HUES6 (cell line): ENCODE results near the gene TINAGL1.
"Not testable (repeated sequence)": the region's sequence is repeated elsewhere in the genome, so short reads cannot be mapped to it uniquely, and the experiment has no call there.

ENCODE experiments used
- H3K27ac ChIP-seq: 2 replicates; pipeline ENCODE4 v1.7.0; 2013; ENCODE audit warnings: low read depth, mild to moderate bottlenecking, low read length, inconsistent platforms
- H3K27me3 ChIP-seq: 2 replicates; pipeline ENCODE4 v1.6.1; 2013; ENCODE audit warnings: low read length; ENCODE audit not compliant: control insufficient read depth, insufficient read depth
- H3K36me3 ChIP-seq: 2 replicates; pipeline ENCODE4 v1.6.1; 2013; ENCODE audit warnings: low read length; ENCODE audit not compliant: control insufficient read depth, insufficient read depth
- H3K4me1 ChIP-seq: 2 replicates; pipeline ENCODE4 v1.6.1; 2013; ENCODE audit warnings: low read length; ENCODE audit not compliant: control insufficient read depth, insufficient read depth
- H3K4me3 ChIP-seq: 2 replicates; pipeline ENCODE4 v1.5.1; 2013; ENCODE audit warnings: low read depth, low read length
- H3K9ac ChIP-seq: one replicate; pipeline ENCODE4 v1.6.1; 2013; ENCODE audit warnings: mild to moderate bottlenecking, low read length
- H3K9me3 ChIP-seq: 2 replicates; pipeline ENCODE4 v1.6.1; 2013; ENCODE audit warnings: low read depth, low read length; ENCODE audit not compliant: control insufficient read depth, insufficient read depth

TINAGL1 gene

DNA sequence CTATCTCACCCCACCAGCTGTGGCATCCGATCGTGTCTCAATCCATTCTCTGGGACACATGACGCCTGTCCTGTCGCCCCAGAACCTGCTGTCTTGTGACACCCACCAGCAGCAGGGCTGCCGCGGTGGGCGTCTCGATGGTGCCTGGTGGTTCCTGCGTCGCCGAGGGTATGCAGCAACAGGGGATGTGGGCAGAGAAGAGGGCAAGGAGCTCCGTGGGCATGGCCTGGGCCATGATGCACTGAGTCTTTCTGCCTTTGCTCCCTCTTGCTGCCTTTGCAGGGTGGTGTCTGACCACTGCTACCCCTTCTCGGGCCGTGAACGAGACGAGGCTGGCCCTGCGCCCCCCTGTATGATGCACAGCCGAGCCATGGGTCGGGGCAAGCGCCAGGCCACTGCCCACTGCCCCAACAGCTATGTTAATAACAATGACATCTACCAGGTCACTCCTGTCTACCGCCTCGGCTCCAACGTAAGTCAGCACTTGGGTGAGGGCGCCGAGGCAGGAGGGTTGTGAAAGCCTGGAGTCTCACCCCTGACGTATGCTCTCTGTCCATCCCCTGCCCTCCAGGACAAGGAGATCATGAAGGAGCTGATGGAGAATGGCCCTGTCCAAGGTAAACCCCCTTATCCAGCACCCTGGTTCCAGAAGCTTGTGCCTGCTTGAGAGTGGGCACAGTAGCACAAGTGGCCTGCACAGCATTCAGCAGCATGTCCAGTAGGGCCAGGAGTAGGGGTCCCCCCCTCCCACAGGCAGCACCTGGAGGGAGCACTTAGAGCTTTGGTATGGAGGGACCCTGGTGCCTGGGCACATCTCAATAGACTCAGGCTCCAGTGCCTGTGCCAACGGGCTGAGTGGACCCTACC lies 8.8 kb downstream of the TINAGL1 start:
- Histone ChIP-seq H3K27me3 (peaks cover 13% of the 10 kb centered on the region), H3K4me3 (no peak overlapping the region), H3K36me3 (no peaks in the 10 kb centered on the region), H3K27ac (no peak overlapping the region), H3K9me3 (no peaks in the 10 kb centered on the region), H3K9ac (no peak overlapping the region), H3K4me1 (peaks cover 33% of the 10 kb centered on the region)

DNA sequence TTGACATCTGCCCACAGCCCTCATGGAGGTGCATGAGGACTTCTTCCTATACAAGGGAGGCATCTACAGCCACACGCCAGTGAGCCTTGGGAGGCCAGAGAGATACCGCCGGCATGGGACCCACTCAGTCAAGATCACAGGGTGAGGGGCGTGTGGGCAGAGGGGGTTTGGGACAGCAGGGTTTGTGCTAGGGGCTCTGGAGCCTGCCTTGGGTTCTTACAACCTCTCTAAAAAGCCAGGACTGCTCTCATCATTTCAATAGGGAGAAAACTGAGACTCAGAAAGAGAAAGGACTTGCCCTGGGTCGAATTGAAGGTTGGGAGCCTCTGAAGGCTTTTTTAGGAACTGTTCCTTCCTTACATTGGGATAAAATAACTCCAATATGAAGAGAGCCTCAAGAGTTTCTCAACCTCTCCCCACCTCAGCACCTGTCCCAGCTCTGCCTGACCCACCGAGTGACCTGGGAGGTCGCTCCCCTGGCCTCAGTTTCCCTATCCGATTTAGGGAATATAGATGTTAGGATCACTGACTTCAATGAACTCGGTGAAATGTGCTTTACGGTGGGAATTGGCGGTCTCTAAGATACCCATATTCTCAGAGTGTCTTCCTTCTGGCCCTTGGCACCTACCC lies 9.5 kb downstream of the TINAGL1 start:
- Histone ChIP-seq H3K9me3 (no peaks in the 10 kb centered on the region), H3K4me1 (peaks cover 26% of the 10 kb centered on the region), H3K36me3 (no peaks in the 10 kb centered on the region), H3K27ac (no peak overlapping the region), H3K4me3 (no peak overlapping the region), H3K9ac (no peak overlapping the region), H3K27me3 (peaks cover 13% of the 10 kb centered on the region)

DNA sequence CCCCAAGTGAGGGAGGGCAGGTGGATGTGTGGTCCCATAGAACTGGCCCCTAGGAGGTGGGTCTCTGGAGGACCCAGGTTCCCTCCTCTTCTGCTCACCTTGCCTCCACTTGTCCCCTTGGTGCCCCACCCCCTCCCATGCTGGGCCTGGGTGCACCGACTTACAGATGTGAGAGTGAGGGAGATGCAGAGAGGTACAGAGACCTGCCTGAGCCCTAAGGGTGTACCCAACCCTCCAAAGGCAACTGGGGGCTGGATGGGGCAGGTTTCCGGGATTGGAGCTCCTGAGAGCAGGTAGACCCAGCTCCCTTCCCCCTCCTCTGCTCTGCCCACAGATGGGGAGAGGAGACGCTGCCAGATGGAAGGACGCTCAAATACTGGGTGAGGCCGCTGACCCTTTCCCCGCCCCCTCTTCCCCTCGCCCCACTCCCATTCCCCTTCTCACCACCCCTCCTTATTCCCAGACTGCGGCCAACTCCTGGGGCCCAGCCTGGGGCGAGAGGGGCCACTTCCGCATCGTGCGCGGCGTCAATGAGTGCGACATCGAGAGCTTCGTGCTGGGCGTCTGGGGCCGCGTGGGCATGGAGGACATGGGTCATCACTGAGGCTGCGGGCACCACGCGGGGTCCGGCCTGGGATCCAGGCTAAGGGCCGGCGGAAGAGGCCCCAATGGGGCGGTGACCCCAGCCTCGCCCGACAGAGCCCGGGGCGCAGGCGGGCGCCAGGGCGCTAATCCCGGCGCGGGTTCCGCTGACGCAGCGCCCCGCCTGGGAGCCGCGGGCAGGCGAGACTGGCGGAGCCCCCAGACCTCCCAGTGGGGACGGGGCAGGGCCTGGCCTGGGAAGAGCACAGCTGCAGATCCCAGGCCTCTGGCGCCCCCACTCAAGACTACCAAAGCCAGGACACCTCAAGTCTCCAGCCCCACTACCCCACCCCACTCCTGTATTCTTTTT lies 10.3 kb downstream of the TINAGL1 start:
- Histone ChIP-seq H3K27ac (no peak overlapping the region), H3K4me3 (no peak overlapping the region), H3K9ac (no peak overlapping the region), H3K27me3 (peaks cover 19% of the 10 kb centered on the region), H3K36me3 (no peaks in the 10 kb centered on the region), H3K4me1 (peaks cover 25% of the 10 kb centered on the region), H3K9me3 (no peaks in the 10 kb centered on the region)

DNA sequence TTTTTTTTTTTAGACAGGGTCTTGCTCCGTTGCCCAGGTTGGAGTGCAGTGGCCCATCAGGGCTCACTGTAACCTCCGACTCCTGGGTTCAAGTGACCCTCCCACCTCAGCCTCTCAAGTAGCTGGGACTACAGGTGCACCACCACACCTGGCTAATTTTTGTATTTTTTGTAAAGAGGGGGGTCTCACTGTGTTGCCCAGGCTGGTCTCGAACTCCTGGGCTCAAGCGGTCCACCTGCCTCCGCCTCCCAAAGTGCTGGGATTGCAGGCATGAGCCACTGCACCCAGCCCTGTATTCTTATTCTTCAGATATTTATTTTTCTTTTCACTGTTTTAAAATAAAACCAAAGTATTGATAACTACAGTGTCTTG lies 11.0 kb downstream of the TINAGL1 start:
- not testable (repeated sequence) for H3K9me3 ChIP-seq, H3K4me3 ChIP-seq, H3K27ac ChIP-seq, H3K9ac ChIP-seq, H3K36me3 ChIP-seq
- Histone ChIP-seq H3K4me1 (peaks cover 26% of the 10 kb centered on the region), H3K27me3 (peaks cover 25% of the 10 kb centered on the region)

DNA sequence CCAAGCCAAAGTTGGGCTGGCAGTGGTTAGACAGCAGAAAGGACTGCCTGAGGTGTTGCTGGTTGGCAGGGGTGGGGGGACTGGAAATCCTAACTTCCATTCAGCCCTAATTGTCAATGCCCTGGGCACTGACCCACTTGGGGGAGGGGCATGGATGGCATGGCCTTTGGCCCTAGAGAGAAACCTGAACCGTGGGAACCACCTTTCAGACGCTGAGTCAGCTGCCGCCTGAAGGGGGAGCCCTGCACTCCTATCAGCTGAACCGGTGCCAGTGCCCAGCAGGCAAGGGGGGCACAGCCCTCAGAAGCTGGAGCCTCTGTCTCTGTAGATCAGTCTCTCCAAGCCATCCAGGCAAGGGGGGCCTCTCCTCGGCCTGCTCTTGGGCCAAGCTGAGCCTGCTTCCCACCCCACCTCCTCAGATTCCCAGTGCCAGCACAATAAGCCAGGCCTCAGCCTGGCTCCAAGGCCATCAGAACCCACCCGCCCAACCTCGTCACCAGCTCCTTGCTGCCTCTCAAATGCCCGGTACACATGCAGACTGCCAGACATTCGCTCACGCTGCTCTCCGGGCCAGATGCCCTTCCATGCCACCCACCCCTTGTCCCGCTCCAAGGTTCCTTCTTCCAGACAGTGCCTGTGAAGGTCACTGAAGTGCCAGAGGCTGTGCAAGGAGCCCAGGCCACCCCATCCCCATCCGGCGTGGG lies 11.6 kb downstream of the TINAGL1 start:
- Histone ChIP-seq H3K4me1 (peaks cover 20% of the 10 kb centered on the region), H3K9ac (peak overlapping the region; percentile 5), H3K4me3 (no peak overlapping the region), H3K9me3 (no peaks in the 10 kb centered on the region), H3K27me3 (peaks cover 28% of the 10 kb centered on the region), H3K27ac (no peak overlapping the region), H3K36me3 (no peaks in the 10 kb centered on the region)

DNA sequence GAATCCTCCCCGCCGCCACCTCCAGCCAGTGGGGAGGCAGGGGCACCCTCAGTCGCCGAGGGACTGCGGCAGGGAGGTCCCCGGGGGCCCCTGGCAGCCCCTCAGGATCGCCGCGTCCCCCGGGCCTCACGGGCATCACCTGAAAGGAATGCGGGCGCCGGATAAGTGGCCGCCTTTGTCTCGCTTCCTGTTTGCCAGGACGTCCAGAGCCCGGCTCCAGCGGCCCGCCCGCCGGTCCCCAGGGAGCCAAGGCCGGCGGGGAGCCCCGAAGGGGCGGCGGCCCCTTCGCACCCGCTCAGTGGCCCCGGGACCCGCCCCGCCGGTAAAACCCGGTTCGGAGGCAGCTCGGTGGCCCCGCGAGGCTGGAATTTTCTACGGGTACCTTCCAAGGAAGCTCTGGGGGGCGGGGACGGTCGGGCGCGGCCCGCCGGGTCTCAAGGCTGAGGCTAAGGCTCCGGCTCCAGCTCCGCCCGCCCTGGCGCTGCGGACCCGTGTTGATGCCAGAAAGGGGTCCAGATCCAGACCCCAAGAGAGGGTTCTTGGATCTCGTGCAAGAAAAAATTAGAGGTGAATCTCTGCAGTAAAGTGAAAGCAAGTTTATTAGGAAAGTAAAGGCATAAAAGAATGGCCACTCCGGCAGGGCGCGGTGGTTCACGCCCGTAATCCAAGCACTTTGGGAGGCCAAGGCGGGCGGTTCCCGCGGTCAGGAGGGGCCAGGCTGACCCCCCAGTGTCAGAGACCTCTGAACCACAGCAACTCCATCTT lies 12.6 kb downstream of the TINAGL1 start:
- no peak overlapping the region for H3K27ac ChIP-seq
- H3K4me3 ChIP-seq, result peak overlapping the region; percentile 44
- peaks cover 17% of the 10 kb centered on the region for H3K4me1 ChIP-seq
- no peaks in the 10 kb centered on the region for H3K9me3 ChIP-seq
- no peak overlapping the region for H3K9ac ChIP-seq
- H3K36me3 ChIP-seq, result no peaks in the 10 kb centered on the region
- H3K27me3 ChIP-seq, result peaks cover 28% of the 10 kb centered on the region

DNA sequence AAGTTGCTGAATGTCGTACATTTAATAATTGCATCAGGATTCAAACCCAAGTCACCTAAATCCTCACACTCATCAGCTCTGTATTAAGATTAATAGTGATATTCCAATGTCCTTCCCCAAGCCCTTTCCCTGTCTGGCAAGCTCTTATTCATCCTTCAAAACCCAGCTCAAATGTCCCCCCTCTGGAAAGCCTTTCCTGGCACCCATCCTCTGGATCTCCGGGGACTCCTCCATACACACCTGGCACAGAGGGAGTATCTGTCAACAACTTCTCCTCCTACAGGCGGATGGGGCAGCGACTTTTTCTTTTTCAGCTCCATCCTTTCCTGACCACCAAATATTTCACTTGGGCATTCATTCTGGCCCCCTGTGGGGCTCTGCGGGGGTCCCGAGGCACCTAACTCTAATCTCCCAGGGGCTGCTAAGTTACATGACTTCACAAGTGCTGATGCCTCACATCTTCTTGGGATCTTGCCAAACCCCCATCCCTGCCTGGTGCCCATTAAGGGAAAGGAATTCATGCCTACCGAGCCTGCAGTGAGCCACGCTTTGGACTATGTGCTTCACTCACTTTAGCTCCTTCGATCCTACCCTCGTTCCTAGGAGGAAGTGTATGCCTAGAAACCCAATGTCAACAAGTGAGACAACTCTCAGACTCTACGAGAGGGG lies 15.2 kb downstream of the TINAGL1 start:
- no peaks in the 10 kb centered on the region for H3K9me3 ChIP-seq
- H3K9ac ChIP-seq, result no peak overlapping the region
- no peaks in the 10 kb centered on the region for H3K36me3 ChIP-seq
- H3K4me3 ChIP-seq, result no peak overlapping the region
- no peak overlapping the region for H3K27ac ChIP-seq
- H3K4me1 ChIP-seq, result peaks cover 17% of the 10 kb centered on the region
- peaks cover 28% of the 10 kb centered on the region for H3K27me3 ChIP-seq

DNA sequence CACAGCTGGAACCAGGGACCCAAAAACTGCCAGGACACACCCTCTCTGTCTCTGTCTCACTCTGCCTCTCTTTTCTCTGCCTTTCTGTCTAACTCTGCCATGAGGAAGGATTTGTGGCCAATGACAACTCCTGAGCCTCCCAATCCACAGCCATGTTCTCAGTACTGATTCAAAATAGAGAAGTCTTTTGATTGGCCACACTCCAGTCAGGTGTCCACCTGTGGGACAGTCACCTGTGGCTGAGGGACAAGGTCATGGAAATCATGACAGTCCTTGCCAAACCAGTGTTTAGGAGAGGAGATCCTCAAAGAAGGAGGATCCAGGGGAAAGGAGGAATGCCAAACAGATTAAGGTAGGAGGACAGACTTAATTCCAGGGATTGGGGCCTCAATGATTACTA lies 15.8 kb downstream of the TINAGL1 start:
- Histone ChIP-seq H3K9ac (no peak overlapping the region), H3K4me1 (peaks cover 17% of the 10 kb centered on the region), H3K4me3 (no peak overlapping the region), H3K27me3 (peaks cover 28% of the 10 kb centered on the region), H3K27ac (no peak overlapping the region), H3K36me3 (no peaks in the 10 kb centered on the region), H3K9me3 (no peaks in the 10 kb centered on the region)

DNA sequence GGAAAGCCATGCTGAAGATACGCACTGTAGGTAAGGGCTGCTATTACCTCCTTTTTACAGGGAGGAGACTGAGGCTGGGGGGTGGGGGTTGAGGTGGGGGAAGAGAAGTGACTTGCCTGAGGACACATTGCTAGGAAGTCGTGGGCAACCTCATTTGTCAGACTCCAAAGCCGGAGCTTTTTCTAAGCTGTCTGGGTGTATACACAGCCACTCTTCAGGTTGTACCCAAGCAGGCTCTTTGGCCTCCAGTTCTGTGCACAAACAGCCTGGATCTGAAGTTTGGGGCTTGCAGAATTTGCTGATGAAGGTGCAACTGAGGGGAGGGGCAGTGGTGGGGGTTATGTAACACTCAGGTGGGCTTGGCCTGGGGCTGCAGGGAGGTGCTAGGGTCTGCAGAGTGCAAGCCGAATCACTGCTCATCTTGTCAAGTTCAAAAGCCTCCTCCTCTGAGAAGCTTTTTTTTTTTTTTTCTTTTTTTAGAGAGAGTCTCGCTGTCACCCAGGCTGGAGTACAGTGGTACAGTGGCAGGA lies 16.9 kb downstream of the TINAGL1 start:
- H3K27ac ChIP-seq, result no peak overlapping the region

More for the DNA sequence above, 16.9 kb downstream of the TINAGL1 start:
- Histone ChIP-seq H3K36me3 (no peaks in the 10 kb centered on the region), H3K9ac (no peak overlapping the region), H3K9me3 (no peaks in the 10 kb centered on the region), H3K27me3 (peaks cover 27% of the 10 kb centered on the region), H3K4me3 (no peak overlapping the region), H3K4me1 (peaks cover 9% of the 10 kb centered on the region)
